Neuron (in vitro differentiated cells): ENCODE results near the gene MYOD1.

ENCODE experiments used
- H2AFZ ChIP-seq: one replicate; pipeline ENCODE4 v1.6.1; 2013; ENCODE audit warnings: low read depth, mild to moderate bottlenecking, inconsistent platforms, low read length, moderate library complexity
- H3K27me3 ChIP-seq: one replicate; pipeline ENCODE4 v1.6.1; 2013; ENCODE audit warnings: low read length; ENCODE audit not compliant: insufficient read depth
- H3K36me3 ChIP-seq: one replicate; pipeline ENCODE4 v1.6.1; 2013; ENCODE audit warnings: low read length; ENCODE audit not compliant: insufficient read depth
- H3K4me1 ChIP-seq: one replicate; pipeline ENCODE4 v1.6.1; 2013; ENCODE audit warnings: low read length; ENCODE audit not compliant: insufficient read depth
- H3K4me3 ChIP-seq: 2 replicates; pipeline ENCODE4 v1.5.1; 2013; ENCODE audit warnings: mild to moderate bottlenecking, low read length, moderate library complexity
- H3K9me3 ChIP-seq: one replicate; pipeline ENCODE4 v1.6.1; 2013; ENCODE audit warnings: low read length

Gene MYOD1

GRCh38 chr11:17743026-17743807 lies 23.8 kb downstream of the MYOD1 start:
- no peaks in the 10 kb centered on the region for H3K9me3 ChIP-seq
- H3K36me3 ChIP-seq: no peaks in the 10 kb centered on the region
- H3K4me3 ChIP-seq: no peak overlapping the region
- H3K4me1 ChIP-seq: peaks cover 15% of the 10 kb centered on the region
- H3K27me3 ChIP-seq: no peaks in the 10 kb centered on the region
- H2AFZ ChIP-seq: no peak overlapping the region

GRCh38 chr11:17743808-17744119 lies 24.4 kb downstream of the MYOD1 start:
- Histone ChIP-seq H2AFZ (no peak overlapping the region), H3K27me3 (no peaks in the 10 kb centered on the region), H3K4me3 (no peak overlapping the region), H3K9me3 (no peaks in the 10 kb centered on the region), H3K4me1 (peaks cover 9% of the 10 kb centered on the region), H3K36me3 (no peaks in the 10 kb centered on the region)

GRCh38 chr11:17744151-17744940 lies 25.0 kb downstream of the MYOD1 start:
- H3K36me3 ChIP-seq: no peaks in the 10 kb centered on the region
- H3K27me3 ChIP-seq: no peaks in the 10 kb centered on the region
- H3K4me1 ChIP-seq: peaks cover 4% of the 10 kb centered on the region
- no peak overlapping the region for H3K4me3 ChIP-seq
- no peak overlapping the region for H2AFZ ChIP-seq
- H3K9me3 ChIP-seq: no peaks in the 10 kb centered on the region

DNA sequence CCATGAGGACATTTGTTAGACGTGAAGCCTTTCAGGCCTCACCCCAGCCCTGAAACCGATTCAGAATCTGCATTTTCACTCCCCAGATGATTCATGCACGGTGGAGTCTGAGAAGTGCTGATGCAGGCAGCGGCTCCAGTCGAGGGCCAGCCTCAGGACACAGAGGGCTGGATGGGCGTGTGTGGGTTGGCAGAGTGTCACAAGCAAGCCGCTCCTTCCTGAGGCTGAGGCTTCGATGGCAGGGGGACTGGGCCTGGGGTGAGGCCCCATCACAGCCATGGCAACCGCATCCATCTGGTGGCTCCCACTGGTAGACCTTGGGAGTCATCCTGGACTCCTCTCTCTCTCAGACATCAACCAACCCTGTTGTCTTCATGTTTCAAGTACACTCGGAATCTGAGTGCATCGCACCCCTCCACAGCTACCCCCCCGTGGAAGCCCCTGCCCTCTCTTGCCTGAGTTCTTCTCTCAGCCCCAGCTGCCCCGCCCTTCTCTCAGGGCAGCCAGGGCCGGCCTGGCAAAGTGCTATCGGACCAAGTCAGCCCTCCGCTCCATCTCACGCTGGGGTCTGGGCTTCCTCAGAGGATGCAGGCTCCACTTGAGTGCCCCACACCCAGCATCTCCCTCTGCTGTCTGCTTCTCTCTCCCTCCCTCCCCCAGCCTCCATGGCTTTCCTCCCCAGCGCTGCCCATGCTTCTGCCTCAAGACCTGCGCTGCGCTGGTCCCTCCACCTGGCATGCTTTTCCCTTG lies 25.8 kb downstream of the MYOD1 start:
- Histone ChIP-seq H3K27me3 (no peaks in the 10 kb centered on the region), H3K36me3 (no peaks in the 10 kb centered on the region), H3K9me3 (no peaks in the 10 kb centered on the region), H3K4me1 (no peaks in the 10 kb centered on the region), H2AFZ (no peak overlapping the region), H3K4me3 (no peak overlapping the region)

DNA sequence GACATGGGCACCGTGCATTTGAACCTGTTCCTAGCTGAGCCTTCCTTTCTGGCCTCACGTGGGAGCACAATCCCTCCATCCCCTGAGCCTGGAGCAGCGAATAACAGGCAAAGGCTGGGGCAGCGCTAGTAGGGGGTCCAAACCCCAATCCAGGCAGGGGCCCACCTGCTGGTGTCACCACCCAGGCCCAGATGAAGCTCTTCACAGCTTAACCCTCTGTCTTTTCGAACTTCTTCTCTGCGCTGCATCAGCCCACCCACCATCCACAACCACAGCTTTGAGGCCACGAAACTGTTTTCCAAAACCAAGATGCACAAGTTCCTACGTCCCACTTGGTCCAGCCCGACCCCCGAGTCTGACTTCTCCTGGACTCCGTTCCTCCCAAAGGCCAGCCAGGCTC lies 26.7 kb downstream of the MYOD1 start:
- Histone ChIP-seq H3K4me1 (no peaks in the 10 kb centered on the region), H3K27me3 (no peaks in the 10 kb centered on the region), H2AFZ (no peak overlapping the region), H3K36me3 (no peaks in the 10 kb centered on the region), H3K9me3 (no peaks in the 10 kb centered on the region), H3K4me3 (no peak overlapping the region)

- Histone ChIP-seq H3K27me3 (no peaks in the 10 kb centered on the region), H3K36me3 (no peaks in the 10 kb centered on the region), H3K4me1 (no peaks in the 10 kb centered on the region), H2AFZ (no peak overlapping the region), H3K9me3 (no peaks in the 10 kb centered on the region), H3K4me3 (no peak overlapping the region)
Observed at GRCh38 chr11:17747131-17747955, 28.0 kb downstream of the MYOD1 start.

GRCh38 chr11:17748044-17748443 lies 28.7 kb downstream of the MYOD1 start:
- Histone ChIP-seq H3K9me3 (no peaks in the 10 kb centered on the region), H3K36me3 (no peaks in the 10 kb centered on the region), H3K4me3 (no peak overlapping the region), H3K4me1 (no peaks in the 10 kb centered on the region), H2AFZ (no peak overlapping the region), H3K27me3 (no peaks in the 10 kb centered on the region)

DNA sequence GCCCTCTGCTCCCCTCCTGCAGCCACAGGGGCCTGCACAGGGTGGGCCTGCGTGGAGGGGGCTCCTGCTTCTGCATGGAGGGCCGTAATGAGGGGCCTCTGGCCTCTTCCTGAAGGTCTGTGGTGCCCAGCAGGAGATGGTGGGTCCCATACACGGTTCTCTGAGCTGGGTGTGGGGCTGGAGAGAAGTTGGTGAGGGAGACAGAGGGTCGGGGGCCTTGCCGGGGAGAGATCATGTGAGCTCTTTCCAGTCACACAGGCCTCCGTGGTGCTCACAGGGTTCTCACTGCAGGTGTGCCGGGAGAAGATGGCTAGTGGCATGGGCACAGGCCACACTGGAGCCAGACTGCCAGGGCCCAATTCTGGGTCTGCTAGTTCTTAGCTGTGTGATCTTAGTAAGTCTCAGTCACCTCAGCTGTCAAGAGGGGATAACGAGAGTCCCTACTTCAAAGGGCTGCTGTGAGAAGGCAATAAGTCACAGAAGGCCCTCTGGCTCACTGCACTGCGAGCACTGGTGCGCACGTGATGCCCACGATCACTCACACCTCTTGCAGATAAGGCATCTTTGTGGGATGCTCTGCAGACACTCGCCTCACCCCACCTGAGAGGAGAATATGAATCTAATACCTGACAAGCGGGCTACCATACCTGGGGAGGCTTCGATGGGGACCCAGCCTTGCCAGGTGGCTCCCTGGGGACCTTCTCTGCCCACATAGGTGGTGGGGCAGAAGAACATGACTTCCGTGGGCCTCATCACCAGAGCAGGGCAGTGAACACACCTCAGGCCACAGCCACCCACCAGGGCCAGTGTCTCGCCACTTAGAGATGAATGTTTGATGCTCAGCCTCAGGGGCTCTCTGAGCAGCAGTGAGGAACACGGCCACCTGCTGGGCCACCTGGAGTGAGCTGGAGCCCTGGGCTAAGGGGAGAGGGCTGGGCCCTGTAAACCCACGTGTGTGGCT lies 29.7 kb downstream of the MYOD1 start:
- H3K9me3 ChIP-seq: no peaks in the 10 kb centered on the region
- H3K27me3 ChIP-seq: no peaks in the 10 kb centered on the region
- no peak overlapping the region for H2AFZ ChIP-seq
- H3K4me3 ChIP-seq: no peak overlapping the region
- no peaks in the 10 kb centered on the region for H3K36me3 ChIP-seq
- no peaks in the 10 kb centered on the region for H3K4me1 ChIP-seq

DNA sequence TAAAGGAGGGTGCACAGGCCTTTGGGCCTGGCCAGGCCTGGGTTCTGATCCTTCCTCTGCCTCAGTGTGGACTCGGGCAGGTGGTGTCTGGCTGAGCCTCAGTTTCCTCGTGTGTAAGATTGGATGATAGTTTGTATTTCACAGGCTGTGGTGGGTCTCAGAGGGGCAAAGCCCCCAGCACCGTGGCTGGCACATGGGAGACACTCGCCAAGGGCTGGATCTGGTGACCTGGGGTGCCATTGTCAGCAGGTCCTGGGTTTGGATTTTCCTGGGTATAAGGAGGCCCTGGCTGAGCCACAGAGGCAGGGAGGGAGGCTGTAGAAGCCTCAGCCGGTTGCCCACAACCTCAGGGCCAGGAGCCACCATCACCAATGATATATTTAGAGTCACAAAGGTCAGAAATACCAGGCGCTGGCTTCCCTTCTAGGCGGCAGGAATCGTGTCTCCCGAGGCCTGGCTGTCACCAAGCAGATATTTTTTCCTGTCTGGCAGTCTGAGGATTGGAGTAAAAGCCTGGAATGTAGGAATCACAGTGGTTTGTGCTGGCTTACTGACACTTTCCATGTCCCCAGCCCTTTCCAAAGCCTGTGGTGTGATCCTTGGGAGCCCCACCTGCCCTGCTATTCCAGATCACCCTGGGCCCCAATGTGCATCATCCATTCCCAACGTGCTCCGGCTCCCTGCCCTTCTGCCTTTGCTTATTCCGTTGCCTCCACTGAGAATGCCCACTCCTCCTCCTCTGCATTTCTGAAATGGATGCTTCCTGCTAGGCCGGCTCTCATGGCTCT lies 30.8 kb downstream of the MYOD1 start:
- Histone ChIP-seq H3K36me3 (no peaks in the 10 kb centered on the region), H3K4me1 (no peaks in the 10 kb centered on the region), H3K4me3 (no peak overlapping the region), H3K27me3 (no peaks in the 10 kb centered on the region), H3K9me3 (no peaks in the 10 kb centered on the region), H2AFZ (no peak overlapping the region)

DNA sequence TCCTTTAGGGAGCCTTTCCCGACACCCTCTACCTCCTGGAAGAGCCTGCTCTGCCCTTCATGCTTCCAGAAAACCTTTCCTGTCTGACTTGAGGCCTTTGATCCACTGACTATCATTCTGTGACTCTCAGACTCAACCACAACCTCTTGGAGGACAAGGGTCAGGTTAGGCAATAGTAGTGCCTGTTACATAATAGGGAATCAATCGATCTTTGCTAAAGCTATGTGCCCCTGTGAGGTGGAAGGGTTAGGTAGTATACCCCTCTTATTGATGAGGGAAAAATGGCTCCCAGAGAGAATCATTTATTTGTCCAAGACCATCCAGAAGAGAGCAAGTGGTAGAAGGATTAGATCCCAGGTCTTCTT lies 31.4 kb downstream of the MYOD1 start:
- Histone ChIP-seq H3K27me3 (no peaks in the 10 kb centered on the region), H3K4me1 (no peaks in the 10 kb centered on the region), H3K9me3 (no peaks in the 10 kb centered on the region), H2AFZ (no peak overlapping the region), H3K4me3 (no peak overlapping the region), H3K36me3 (no peaks in the 10 kb centered on the region)

DNA sequence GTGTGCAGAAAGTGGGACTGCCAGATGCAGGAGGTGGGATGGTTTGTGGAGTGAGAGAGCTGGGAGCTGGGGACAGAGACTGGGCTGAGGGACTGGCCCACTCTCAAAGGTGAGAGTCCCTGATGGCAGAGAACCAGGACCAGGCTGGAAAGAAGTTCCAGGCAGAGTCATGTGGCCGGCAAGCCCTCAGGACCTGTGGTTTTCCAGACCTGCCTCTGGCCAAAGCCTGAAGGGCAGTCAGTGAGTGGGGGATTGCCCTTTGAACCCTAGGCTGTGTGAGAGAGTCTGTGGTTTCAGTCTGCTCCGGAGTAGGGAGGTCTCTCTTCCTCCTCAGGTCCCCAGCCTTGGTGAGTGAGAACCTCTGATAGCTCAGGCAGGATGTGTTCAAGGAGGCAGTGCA lies 32.2 kb downstream of the MYOD1 start:
- Histone ChIP-seq H3K4me3 (no peak overlapping the region), H2AFZ (no peak overlapping the region), H3K27me3 (no peaks in the 10 kb centered on the region), H3K36me3 (no peaks in the 10 kb centered on the region), H3K4me1 (no peaks in the 10 kb centered on the region), H3K9me3 (no peaks in the 10 kb centered on the region)
